Transverse colon (tissue), 4 donors: Measurements from ENCODE around the gene CPNE4. TPM values are rescaled to one million over a fixed set of nuclear protein-coding genes. Genes with fewer than 3 reads are reported as not detected.

Source experiments
- DNase-seq: peaks from one replicate; pipeline ENCODE4 v3.0.0-alpha.2; 2019
- H3K27ac ChIP-seq, 4 donors: fragments of 200-600 bp; sonication (generic); 2 replicates each; pipeline ENCODE4 v1.5.1; 2016 to 2018; ENCODE audit warnings: inconsistent platforms in 4 of 4
- H3K27me3 ChIP-seq: fragments of 200-600 bp; sonication (generic); 2 replicates; pipeline ENCODE4 v1.5.1; 2017; ENCODE audit warnings: inconsistent platforms
- H3K36me3 ChIP-seq, 4 donors: fragments of 200-600 bp; sonication (generic); 2 replicates each; pipeline ENCODE4 v1.5.1; 2017 to 2019; ENCODE audit warnings: inconsistent platforms in 4 of 4
- H3K4me1 ChIP-seq, 4 donors: fragments of 200-600 bp; sonication (generic); 2 replicates each; pipeline ENCODE4 v1.5.1; 2017 to 2020; ENCODE audit warnings: inconsistent platforms in 4 of 4
- H3K4me3 ChIP-seq, 4 donors: fragments of 200-600 bp; sonication (generic); 1 replicate in 1 of 4; 2 replicates in 3 of 4; pipeline versions ENCODE4 v1.5.1 to v1.6.1; 2017 to 2019; ENCODE audit warnings: inconsistent platforms in 4 of 4
- H3K9me3 ChIP-seq, 2 donors: fragments of 200-600 bp; sonication (generic); 2 replicates each; pipeline ENCODE4 v1.5.1; 2017 to 2019; ENCODE audit warnings: inconsistent platforms in 2 of 2
- EP300 ChIP-seq: sonication (generic); formaldehyde crosslinking; IDR thresholded peaks from one replicate; pipeline ENCODE4 v1.6.1; 2017; ENCODE audit warnings: antibody characterized with exemption, low read depth
- POLR2A ChIP-seq: fragments of 450-650 bp; IDR thresholded peaks from one replicate; pipeline ENCODE4 v1.6.1; 2016; ENCODE audit warnings: antibody characterized with exemption, mild to moderate bottlenecking, moderate library complexity
- POLR2AphosphoS5 ChIP-seq, 3 donors: sonication (generic); formaldehyde crosslinking; IDR thresholded peaks; one replicate each; pipeline ENCODE4 v1.6.1; 2016; ENCODE audit warnings: antibody characterized with exemption in 3 of 3
- WGBS, 2 donors: methylation state at CpG; one replicate each; pipeline ENCODE4 v1.1.5; 2018; ENCODE audit warnings: low coverage in 1 of 2; 5-methylcytosine and 5-hydroxymethylcytosine counted together
- in situ Hi-C, 4 donors: fragments of 200-750 bp; cut with MboI; loops; one replicate each; pipeline versions ENCODE4 v1.15.0 to v1.15.1; 2017; ENCODE audit warnings: low sequenced_read_pairs in 3 of 4, low pct_ligation_motif_present in 1 of 4, low pct_unique_long_range_greater_than_20kb in 1 of 4
- intact Hi-C: fragments of 100-400 bp; cut with DNase I; formaldehyde crosslinking; loops from one replicate; pipeline ENCODE4 v1.15.1; 2023; ENCODE audit warnings: low total_unique reads
- total RNA-seq, 4 donors: library from RNA; depleted of rRNA; stranded (reverse); fragments of >200 nt; gene quantifications; one replicate each; pipeline ENCODE4 v1.1.0, GENCODE V29; 2016
- TF ChIP-seq, protein P1 (sequence below), 5 experiments: fragments of 200-600 bp in 3 of 5; fragments of 450-650 bp in 2 of 5; sonication (generic) in 3 of 5; IDR thresholded peaks; 1 replicate in 2 of 5; 2 replicates in 3 of 5; pipeline ENCODE4 v1.5.1; 2016 to 2017; ENCODE audit warnings: antibody characterized with exemption in 5 of 5, inconsistent platforms in 3 of 5, mild to moderate bottlenecking in 2 of 5, moderate library complexity in 1 of 5

CPNE4 gene
- total RNA-seq, 4 donors from 2014 or later = 0.16 to 1.5 TPM; not detected in 2

DNA sequence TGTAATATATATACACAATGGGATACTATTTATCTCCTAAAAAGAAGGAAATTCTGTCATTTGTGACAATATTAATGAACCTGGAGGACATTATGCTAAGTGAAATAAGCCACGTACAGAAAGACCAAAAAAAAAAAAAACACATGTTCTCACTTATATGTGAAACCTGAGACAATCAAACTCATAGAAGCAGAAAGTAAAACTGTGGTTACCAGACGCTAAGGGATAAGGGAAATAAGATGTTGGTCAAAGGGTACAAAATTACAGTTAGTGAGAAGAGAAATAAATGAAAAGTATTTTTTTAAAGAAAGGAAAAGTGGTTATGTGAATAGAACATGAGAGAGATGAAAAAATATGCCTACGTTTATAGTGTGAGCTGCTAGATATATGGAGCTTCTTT lies 101.1 kb downstream of the CPNE4 start:
- no peak for TF ChIP-seq EP300
- no peak for TF ChIP-seq POLR2A
- TF ChIP-seq, protein P1, sequence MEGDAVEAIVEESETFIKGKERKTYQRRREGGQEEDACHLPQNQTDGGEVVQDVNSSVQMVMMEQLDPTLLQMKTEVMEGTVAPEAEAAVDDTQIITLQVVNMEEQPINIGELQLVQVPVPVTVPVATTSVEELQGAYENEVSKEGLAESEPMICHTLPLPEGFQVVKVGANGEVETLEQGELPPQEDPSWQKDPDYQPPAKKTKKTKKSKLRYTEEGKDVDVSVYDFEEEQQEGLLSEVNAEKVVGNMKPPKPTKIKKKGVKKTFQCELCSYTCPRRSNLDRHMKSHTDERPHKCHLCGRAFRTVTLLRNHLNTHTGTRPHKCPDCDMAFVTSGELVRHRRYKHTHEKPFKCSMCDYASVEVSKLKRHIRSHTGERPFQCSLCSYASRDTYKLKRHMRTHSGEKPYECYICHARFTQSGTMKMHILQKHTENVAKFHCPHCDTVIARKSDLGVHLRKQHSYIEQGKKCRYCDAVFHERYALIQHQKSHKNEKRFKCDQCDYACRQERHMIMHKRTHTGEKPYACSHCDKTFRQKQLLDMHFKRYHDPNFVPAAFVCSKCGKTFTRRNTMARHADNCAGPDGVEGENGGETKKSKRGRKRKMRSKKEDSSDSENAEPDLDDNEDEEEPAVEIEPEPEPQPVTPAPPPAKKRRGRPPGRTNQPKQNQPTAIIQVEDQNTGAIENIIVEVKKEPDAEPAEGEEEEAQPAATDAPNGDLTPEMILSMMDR (IDR thresholded peaks at IDR 0.05) = no peak
- TF ChIP-seq POLR2AphosphoS5 (IDR thresholded peaks at IDR 0.05) = no peak
- WGBS, 2 donors = 53 to 56% methylated on average over 3 of the region's 3 CpGs
- intact Hi-C loops = no loop called here

DNA sequence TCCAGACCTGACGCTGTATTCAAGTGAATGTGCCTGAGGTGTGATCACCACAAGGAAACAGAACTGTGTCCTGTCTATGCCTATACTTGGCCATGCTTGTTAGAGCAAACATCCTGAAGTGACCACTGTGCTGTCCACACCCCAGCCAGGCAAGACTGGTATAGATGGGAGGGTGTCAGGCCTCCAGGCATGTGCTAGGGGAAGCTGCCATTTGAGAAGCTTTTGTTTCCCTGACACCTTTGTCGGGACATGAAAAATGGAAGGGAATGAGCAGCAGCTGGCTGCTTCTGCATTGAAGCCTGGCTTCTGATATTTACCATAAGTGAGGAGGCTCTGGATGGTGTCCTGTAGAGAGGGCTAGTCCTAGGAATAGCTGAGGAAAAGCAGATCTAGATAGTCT lies 106.2 kb downstream of the CPNE4 start:
- H3K4me1 ChIP-seq = no peaks in the 10 kb centered on the region
- TF ChIP-seq POLR2AphosphoS5 (IDR thresholded peaks at IDR 0.05) (no peak), POLR2A (no peak), EP300 (no peak)
- TF ChIP-seq, protein P1 (IDR thresholded peaks at IDR 0.05) = no peak
- no peak for DNase-seq
- in situ Hi-C loops (no loop called here), intact Hi-C loops (no loop called here)
- H3K9me3 ChIP-seq = no peaks in the 10 kb centered on the region
- no peak overlapping the region for H3K4me3 ChIP-seq
- no peaks in the 10 kb centered on the region for H3K27me3 ChIP-seq
- no peaks in the 10 kb centered on the region for H3K36me3 ChIP-seq
- 67 to 71% methylated on average over 1 to 2 of the region's 2 CpGs for WGBS, 2 donors
- H3K27ac ChIP-seq = no peak overlapping the region

More for the DNA sequence above, 101.1 kb downstream of the CPNE4 start:
- no peaks in the 10 kb centered on the region for H3K4me1 ChIP-seq
- H3K27me3 ChIP-seq = no peaks in the 10 kb centered on the region
- no peak for DNase-seq
- H3K9me3 ChIP-seq = no peaks in the 10 kb centered on the region
- in situ Hi-C loops = no loop called here
- no peak overlapping the region for H3K27ac ChIP-seq
- H3K36me3 ChIP-seq = no peaks in the 10 kb centered on the region
- H3K4me3 ChIP-seq = no peak overlapping the region

DNA sequence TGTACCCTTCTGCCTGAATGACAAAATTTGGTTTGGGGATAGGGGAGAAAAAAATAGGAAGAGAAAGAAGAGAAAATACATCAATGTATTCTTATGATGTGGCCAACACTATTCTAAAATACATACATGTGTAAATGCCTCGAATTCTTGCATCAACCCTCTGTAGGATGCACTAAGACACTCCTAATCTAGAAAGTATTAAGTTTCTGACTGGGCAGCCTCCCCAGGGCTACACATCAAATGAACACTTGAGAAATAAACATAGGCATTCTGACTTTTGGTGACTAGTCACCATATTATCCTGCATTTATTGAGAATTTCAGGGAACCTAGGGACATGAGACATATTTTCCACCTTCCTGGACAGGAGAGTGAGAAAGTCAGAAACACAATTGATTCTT lies 109.2 kb downstream of the CPNE4 start:
- H3K4me1 ChIP-seq = no peaks in the 10 kb centered on the region
- no peak overlapping the region for H3K4me3 ChIP-seq
- H3K36me3 ChIP-seq = no peaks in the 10 kb centered on the region
- WGBS, 2 donors = 32 to 33% methylated on average over 1 of the region's 1 CpG
- H3K9me3 ChIP-seq = no peaks in the 10 kb centered on the region
- H3K27ac ChIP-seq = no peak overlapping the region
- no peaks in the 10 kb centered on the region for H3K27me3 ChIP-seq
- intact Hi-C loops (no loop called here), in situ Hi-C loops (no loop called here)
- DNase-seq = no peak
- TF ChIP-seq EP300 (no peak), POLR2A (no peak), POLR2AphosphoS5 (IDR thresholded peaks at IDR 0.05) (no peak)
- TF ChIP-seq, protein P1 (IDR thresholded peaks at IDR 0.05) = no peak

DNA sequence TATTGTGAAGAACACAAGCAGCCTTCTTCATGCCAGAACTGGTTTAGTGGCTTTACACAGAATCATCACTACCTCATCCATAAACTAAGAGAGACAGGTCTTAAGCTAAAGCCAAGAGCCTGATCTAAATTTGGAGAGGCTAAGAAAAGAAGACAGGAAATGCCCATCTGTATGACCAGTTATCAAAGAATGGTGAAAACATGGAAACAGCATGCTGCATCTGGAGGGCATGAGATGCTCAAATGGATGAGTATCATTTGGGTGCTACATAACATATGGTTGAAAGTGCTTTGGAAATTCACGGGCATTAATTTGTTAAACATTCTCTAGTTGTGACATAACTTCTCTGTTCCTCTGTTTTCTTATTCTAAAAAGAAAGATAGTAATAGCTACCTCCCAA lies 112.5 kb downstream of the CPNE4 start:
- intact Hi-C loops = no loop called here

More for the DNA sequence above, 112.5 kb downstream of the CPNE4 start:
- Histone ChIP-seq H3K36me3 (no peaks in the 10 kb centered on the region), H3K27me3 (no peaks in the 10 kb centered on the region), H3K27ac (no peak overlapping the region), H3K4me1 (no peaks in the 10 kb centered on the region), H3K4me3 (no peak overlapping the region), H3K9me3 (no peaks in the 10 kb centered on the region)
- WGBS, 2 donors = 75 to 90% methylated on average over 1 of the region's 1 CpG
- in situ Hi-C loops = no loop called here
- DNase-seq = no peak
- TF ChIP-seq POLR2A (no peak), POLR2AphosphoS5 (IDR thresholded peaks at IDR 0.05) (no peak), EP300 (no peak)
- TF ChIP-seq, protein P1 (IDR thresholded peaks at IDR 0.05) = no peak
